SU-DHL-6 (cell line): ENCODE measurements around the gene RBM26.

Experiments used
- H2AFZ ChIP-seq: fragments of 200-600 bp; sonication (generic); 2 replicates; pipeline ENCODE4 v1.6.1; 2014; ENCODE audit warnings: low read depth, mild to moderate bottlenecking, moderate library complexity, mixed read lengths, antibody characterized with exemption, low read length; ENCODE audit not compliant: severe bottlenecking
- H3F3A ChIP-seq: fragments of 200-600 bp; shearing (Covaris generic); 2 replicates; pipeline ENCODE4 v1.6.0; 2016; ENCODE audit warnings: antibody characterized with exemption, mild to moderate bottlenecking; ENCODE audit not compliant: insufficient read depth
- H3K27ac ChIP-seq: fragments of 200-600 bp; sonication (generic); 2 replicates; pipeline ENCODE4 v1.5.1; 2016; ENCODE audit warnings: low read depth, mild to moderate bottlenecking, low read length, moderate library complexity, mixed read lengths
- H3K27me3 ChIP-seq: fragments of 200-600 bp; sonication (generic), shearing (Covaris generic); 2 replicates; pipeline ENCODE4 v1.6.0; 2014; ENCODE audit warnings: mild to moderate bottlenecking, low read length
- H3K36me3 ChIP-seq: fragments of 200-600 bp; sonication (generic); 2 replicates; pipeline ENCODE4 v1.6.1; 2014; ENCODE audit warnings: mild to moderate bottlenecking, low read length, mixed read lengths
- H3K4me2 ChIP-seq: fragments of 300-600, 200-600 bp; shearing (Covaris generic), sonication (generic); 2 replicates; pipeline ENCODE4 v1.6.0; 2014; ENCODE audit warnings: low read length, low read depth, mild to moderate bottlenecking; ENCODE audit not compliant: poor library complexity, severe bottlenecking
- H3K4me3 ChIP-seq: fragments of 200-600 bp; sonication (generic); 2 replicates; pipeline ENCODE4 v1.5.1; 2014; ENCODE audit warnings: antibody characterized with exemption, low read length, mild to moderate bottlenecking, mixed read lengths; ENCODE audit not compliant: insufficient read depth, poor library complexity, severe bottlenecking
- H3K79me2 ChIP-seq: fragments of 200-600 bp; sonication (generic); 2 replicates; pipeline ENCODE4 v1.6.1; 2014; ENCODE audit warnings: mild to moderate bottlenecking, low read length, moderate library complexity; ENCODE audit not compliant: insufficient read depth
- H3K9ac ChIP-seq: fragments of 200-600 bp; sonication (generic); 2 replicates; pipeline ENCODE4 v1.7.0; 2014; ENCODE audit warnings: mild to moderate bottlenecking, low read length
- H3K9me2 ChIP-seq: fragments of 200-600 bp; sonication (generic); replicated peaks from 2 replicates; pipeline ENCODE4 v1.6.1; 2014; ENCODE audit warnings: low read length; ENCODE audit not compliant: insufficient read depth
- H3K9me3 ChIP-seq: fragments of 200-600 bp; sonication (generic); 2 replicates; pipeline ENCODE4 v1.6.1; 2014; ENCODE audit warnings: low read length, mixed read lengths; ENCODE audit not compliant: insufficient read depth
- H4K20me1 ChIP-seq: fragments of 200-600 bp; sonication (generic); 2 replicates; pipeline ENCODE4 v1.6.1; 2014; ENCODE audit warnings: low read depth, mild to moderate bottlenecking, antibody characterized with exemption, low read length, moderate library complexity, mixed read lengths
- EZH2phosphoT487 ChIP-seq: fragments of 200-600 bp; sonication (generic), shearing (Covaris generic); conservative IDR thresholded peaks from 2 replicates; pipeline ENCODE4 v1.6.1; 2018; ENCODE audit warnings: mild to moderate bottlenecking, antibody characterized with exemption, low read length, moderate library complexity, mixed read lengths
- TF ChIP-seq, protein P1 (sequence below): fragments of 200-600 bp; sonication (generic); IDR thresholded peaks from one replicate; pipeline ENCODE4 v1.5.1; 2017; ENCODE audit warnings: antibody characterized with exemption, mild to moderate bottlenecking, low read length, moderate library complexity; ENCODE audit not compliant: insufficient read depth, poor library complexity, severe bottlenecking

RBM26 gene

DNA sequence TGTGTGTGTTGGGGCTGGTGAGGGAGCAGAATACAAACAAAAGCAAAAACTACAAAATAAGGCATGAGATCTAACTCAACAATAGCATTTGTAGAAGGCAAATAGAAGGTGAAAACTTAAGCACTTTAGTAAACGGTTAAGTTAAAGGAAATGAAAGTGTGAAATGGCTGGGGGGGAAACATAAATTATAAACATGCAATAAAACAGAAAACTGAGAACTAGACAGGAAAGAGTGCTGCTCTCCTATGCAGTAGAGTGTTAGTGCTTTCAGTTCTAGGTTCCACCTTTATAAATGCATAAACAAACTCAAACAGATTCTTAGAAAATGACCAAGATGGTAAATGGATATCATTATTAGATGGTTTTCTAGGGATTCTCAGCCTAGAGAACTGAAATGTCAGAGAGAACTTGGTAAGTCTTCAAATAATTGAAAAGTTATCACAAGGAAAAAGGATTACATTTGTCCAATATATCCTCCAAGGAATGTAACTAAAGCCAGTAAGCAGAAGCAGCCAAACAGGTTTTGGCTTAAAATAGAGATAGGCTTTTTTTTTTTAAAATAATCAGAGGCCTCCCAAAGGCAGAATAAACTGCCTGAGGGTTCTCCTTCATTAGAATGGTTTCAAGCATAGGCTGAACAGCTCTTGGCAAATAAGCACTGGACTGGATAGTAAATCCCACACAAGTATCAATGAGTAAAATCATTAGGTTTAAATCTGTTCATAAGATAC lies 23.3 kb downstream of the RBM26 start:
- no peaks in the 10 kb centered on the region for H3K9me2 ChIP-seq
- no peak for TF ChIP-seq EZH2phosphoT487
- TF ChIP-seq, protein P1, sequence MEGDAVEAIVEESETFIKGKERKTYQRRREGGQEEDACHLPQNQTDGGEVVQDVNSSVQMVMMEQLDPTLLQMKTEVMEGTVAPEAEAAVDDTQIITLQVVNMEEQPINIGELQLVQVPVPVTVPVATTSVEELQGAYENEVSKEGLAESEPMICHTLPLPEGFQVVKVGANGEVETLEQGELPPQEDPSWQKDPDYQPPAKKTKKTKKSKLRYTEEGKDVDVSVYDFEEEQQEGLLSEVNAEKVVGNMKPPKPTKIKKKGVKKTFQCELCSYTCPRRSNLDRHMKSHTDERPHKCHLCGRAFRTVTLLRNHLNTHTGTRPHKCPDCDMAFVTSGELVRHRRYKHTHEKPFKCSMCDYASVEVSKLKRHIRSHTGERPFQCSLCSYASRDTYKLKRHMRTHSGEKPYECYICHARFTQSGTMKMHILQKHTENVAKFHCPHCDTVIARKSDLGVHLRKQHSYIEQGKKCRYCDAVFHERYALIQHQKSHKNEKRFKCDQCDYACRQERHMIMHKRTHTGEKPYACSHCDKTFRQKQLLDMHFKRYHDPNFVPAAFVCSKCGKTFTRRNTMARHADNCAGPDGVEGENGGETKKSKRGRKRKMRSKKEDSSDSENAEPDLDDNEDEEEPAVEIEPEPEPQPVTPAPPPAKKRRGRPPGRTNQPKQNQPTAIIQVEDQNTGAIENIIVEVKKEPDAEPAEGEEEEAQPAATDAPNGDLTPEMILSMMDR: no peak
- H4K20me1 ChIP-seq: peaks cover 68% of the 10 kb centered on the region
- peaks cover 96% of the 10 kb centered on the region for H3K79me2 ChIP-seq
- H3K27me3 ChIP-seq: no peaks in the 10 kb centered on the region
- H2AFZ ChIP-seq: no peak overlapping the region
- peaks cover 17% of the 10 kb centered on the region; the same call in 1 of the 2 replicates for H3K36me3 ChIP-seq
- H3K9ac ChIP-seq: no peak overlapping the region
- H3K4me3 ChIP-seq: no peak overlapping the region
- H3F3A ChIP-seq: peaks cover 13% of the 10 kb centered on the region; the same call in 1 of the 2 replicates
- H3K9me3 ChIP-seq: no peaks in the 10 kb centered on the region
- H3K27ac ChIP-seq: peak overlapping the region; percentile 2; the same call in 1 of the 2 replicates
- peak overlapping the region; percentile 22 for H3K4me2 ChIP-seq

DNA sequence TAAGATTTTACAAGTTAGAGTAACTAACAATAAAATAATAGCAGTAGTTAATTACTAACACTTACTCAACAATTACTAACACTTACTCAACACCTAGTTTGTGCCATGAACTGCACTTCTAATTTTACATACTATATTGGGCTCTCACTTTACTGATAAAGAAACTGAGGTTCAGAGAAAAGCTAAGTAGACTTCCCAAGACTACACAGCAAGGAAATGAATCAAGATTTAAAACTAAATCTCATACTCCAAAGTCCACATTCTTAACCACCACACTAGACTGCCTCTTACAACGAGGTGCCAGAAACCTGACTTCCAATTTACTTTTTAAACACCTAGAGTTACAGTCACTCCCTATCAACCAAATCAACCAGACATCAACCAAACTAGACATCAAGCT lies 25.1 kb downstream of the RBM26 start:
- Histone ChIP-seq H3K4me2 (no peak overlapping the region), H3K36me3 (peaks cover 28% of the 10 kb centered on the region; the same call in 1 of the 2 replicates), H3F3A (peaks cover 7% of the 10 kb centered on the region; the same call in 1 of the 2 replicates), H3K9me2 (no peaks in the 10 kb centered on the region), H3K27ac (no peak overlapping the region), H3K79me2 (peaks cover 85% of the 10 kb centered on the region), H3K27me3 (no peaks in the 10 kb centered on the region), H3K9me3 (no peaks in the 10 kb centered on the region), H4K20me1 (peaks cover 62% of the 10 kb centered on the region), H3K9ac (no peak overlapping the region), H2AFZ (no peak overlapping the region), H3K4me3 (no peak overlapping the region)
- TF ChIP-seq, protein P1: no peak
- no peak for TF ChIP-seq EZH2phosphoT487

DNA sequence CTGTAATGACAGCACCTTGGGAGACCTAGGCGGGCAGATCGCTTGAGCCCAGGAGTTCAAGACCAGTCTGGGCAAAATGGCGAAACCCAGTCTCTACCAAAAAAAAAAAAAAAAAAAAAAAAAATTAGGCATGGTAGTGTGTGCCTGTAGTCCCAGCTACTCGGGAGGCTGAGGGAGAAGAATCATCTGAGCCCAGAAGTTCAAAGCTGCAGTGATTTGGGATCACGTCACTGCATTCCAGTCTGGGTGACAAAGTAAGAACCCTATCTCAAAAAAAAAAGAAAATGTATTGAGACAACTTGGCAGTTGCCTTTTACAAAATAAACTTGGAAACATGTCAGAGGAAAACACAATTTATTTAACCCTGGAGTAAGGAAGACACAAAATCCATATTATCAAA lies 26.8 kb downstream of the RBM26 start:
- Histone ChIP-seq H3K79me2 (peaks cover 73% of the 10 kb centered on the region), H3K36me3 (peaks cover 24% of the 10 kb centered on the region; the same call in 1 of the 2 replicates), H3K4me2 (no peak overlapping the region), H3K4me3 (no peak overlapping the region), H2AFZ (no peak overlapping the region), H4K20me1 (peaks cover 51% of the 10 kb centered on the region), H3K27ac (no peak overlapping the region), H3K9ac (no peak overlapping the region), H3K9me2 (no peaks in the 10 kb centered on the region), H3K9me3 (no peaks in the 10 kb centered on the region), H3F3A (peaks cover 7% of the 10 kb centered on the region; the same call in 1 of the 2 replicates), H3K27me3 (no peaks in the 10 kb centered on the region)
- TF ChIP-seq, protein P1: no peak
- TF ChIP-seq EZH2phosphoT487: no peak
